Activated CD4-positive, CD25-positive, alpha-beta regulatory T cell (primary cell): ENCODE data around the gene BPIFA3.

Experiments
- DNase-seq, 4 experiments: peaks; one replicate each; lab custom pipeline; 2025; lab: John Stamatoyannopoulos, UW

The BPIFA3 gene

DNA sequence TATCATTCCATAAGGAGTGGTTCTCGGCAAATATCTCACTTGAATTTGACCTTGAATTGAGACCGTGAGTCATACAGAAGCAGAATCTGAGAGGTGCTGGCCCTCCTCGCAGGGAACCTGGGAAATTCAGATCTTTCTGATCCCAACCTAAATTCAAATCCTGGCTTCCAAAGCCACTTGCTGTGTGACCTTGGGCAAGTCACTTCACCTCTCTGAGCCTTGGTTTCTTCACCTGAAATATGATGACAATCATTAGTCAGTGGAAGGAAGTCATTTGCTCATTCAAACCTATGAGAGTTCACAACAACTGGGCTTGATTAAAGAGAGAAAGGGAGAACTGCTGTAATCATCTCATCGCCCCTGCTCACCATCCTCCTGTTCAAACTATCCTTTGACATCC is 7.2 kb downstream of the BPIFA3 start:
- DNase-seq = no peak

DNA sequence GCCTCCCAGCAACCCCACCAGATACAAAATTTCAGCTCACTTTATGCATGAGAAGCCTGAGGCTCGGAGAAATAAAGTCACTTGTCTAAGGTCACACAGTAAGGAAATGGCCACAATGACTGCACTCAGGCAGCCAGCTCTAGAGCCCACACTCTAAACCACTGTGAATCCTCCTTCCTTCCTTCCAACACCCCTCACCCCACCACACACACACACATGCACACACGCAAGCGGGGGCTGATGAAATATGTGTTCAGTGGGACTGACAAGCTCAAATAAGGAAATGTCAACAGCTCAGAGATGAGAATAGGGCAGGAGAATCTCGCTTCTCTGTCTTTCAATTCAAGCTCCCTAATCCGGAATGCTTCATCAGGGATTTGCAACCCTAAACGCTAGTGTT is 12.7 kb downstream of the BPIFA3 start:
- no peak for DNase-seq

DNA sequence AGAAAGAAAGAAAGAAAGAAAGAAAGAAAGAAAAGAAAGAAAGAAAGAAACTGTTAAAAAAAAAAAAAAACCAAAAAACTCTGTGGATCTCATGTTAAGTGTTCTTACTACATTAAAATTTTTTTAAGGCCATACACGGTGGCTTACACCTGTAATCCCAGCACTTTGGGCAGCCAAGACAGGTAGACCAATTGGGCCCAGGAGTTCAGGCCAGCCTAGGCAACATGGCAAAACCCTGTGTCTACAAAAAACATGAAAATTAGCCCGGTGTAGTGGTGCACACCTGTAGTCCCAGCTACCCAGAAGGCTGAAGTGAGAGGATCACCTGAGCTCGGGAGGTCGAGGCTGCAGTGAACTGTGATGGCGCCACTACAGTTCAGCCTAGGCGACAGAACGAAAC is 14.1 kb downstream of the BPIFA3 start:
- no peak for DNase-seq

DNA sequence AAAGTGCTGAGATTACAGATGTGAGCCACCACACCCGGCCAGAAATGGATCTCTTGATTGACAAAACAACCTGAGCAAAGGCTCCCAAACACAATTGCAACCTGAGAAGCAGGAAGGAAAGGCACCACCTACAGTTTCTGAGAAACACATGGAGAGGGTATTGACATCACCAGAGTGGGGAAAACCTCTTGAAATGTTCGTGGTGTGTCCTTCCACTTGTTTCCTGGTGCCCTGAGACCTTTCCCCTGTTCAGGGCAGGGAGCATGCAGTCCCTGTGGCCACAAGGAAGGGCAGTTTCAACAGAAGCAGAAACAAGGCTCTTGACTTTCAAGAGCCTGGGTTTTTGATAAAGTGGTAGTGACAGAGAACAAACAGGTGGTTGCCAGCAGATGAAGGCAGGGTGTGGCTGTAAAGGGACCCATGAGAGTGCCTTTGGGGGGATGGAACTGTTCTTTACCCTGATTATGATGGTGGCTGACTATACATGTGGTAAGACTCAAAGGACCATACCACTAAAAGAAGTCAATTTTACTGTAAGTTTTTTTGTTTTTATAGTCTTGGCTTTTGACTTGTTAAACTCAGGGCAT is 15.4 kb downstream of the BPIFA3 start:
- no peak for DNase-seq

DNA sequence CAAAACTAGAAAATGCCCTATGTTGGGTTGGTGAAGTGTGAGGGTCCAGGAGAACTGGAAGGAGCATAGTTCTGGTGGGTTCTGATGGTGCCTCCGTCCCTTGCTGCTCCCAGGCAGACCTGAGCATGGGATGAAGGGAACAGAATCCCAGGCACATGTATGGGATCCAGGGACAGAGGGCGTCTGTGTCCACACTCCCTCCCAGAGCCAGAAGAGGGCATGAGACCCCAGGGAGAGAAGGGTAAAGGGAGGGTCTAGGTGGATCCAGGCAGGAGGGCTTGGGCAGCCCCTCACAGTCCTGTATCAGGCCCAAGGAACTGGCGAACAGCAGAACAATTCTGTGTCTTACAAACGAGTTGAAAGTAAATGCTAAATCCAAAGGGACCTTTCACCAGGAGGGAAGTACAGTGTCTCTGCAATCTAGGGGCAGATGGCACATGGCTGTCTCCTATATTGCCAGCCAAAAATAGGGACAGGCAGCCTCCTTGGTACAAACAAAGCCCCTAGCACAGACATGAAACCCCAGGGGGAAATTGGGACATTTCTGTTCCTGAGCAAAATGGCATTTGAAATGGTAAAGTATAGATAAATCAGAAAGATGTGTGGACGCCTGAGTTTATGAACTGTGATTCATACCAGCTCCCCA is 16.1 kb downstream of the BPIFA3 start:
- no peak for DNase-seq

DNA sequence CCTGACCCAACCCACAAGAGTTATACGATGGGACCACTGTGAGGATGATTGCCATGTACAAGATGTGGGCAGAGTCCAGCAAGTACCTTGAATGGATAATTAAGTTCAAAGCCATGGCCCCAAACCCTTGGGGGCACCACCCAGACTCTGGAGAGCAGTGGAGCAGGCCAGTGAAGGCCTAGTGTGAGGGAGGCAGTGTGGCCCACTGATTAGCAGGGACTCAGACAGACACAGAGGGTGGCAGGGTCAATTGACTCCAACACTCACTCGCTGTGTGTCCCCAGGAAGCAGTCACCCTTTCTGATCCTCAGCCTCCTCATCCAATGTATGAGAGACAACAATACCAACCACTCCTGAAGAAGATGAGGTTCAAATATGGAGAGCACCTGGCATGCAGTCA is 16.9 kb downstream of the BPIFA3 start:
- no peak for DNase-seq

DNA sequence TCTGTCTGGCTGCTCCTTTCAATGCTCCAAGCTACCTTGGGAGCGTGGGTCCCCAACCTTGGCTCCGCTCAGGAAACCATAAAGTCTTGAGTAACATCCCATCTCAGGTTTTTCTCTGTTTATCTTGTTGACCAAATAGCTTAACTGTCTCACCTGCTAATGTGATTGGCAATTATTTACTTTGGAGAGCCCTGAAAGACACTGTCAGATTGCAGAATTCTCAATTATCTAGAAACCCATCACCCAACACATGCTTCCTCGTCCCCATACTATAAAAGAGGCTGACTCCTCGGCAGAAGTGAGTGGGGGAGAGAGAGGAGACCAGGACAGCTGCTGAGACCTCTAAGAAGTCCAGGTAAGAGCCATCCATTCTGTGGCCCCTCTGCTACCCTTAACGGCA is 18.5 kb downstream of the BPIFA3 start, which contains the start of gene BPIFA1:
TSS of gene BPIFA1 (plus strand) at position 301 of the 400 bp plus-strand sequence. CDS start 1,716 bp downstream, outside the sequence.
- no peak for DNase-seq

DNA sequence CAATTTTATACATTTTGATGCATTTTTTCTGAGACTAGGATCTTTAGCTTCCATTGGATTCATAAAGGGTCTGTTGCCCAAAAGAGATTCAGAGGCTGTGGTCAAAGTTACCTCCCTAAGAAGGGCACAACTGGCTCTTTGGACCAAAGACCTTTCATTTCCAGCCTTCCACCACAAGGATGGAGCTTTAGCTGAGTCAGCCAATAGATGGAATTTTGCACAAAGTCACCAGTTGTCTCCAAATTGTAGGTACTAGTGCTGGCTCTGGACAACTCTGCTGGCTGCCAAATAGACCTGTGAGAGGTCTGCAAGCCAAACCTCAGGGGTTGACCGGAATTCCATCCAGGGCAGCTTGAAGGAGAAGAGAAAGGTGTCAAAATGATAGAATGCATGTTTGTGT is 19.2 kb downstream of the BPIFA3 start:
- no peak for DNase-seq

DNA sequence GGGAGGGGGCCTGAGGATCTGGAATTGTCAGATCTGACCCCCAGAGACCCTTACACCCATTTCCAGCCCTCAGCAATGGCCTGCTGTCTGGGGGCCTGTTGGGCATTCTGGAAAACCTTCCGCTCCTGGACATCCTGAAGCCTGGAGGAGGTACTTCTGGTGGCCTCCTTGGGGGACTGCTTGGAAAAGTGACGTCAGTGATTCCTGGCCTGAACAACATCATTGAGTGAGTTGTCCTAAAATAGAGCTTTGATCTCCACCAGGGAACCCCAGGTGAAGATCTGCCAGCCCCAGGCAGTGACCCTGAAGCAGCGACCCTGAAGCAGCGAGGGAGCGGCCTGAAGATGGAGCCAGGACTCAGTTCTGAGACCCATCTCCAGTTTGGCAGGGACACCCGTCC is 20.8 kb downstream of the BPIFA3 start:
- DNase-seq = no peak

DNA sequence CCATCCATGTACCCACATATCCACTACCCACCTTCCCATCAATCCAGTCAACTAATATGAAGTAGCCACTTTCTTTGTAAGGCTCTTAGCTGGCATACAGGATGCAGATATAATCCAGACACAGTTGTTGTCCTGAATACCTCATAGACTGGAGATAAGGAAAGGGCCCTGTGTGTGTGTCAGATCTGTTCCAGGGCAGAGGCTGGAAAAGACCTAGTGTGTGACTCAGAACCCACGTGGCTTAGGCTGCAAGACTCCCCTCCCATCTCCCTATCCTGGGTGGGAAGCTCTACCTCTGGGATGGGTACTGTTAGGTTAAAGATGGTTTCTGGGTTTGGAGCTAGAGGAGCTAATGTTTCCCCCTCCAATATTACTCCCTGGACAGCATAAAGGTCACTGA is 22.3 kb downstream of the BPIFA3 start:
- DNase-seq = no peak

DNA sequence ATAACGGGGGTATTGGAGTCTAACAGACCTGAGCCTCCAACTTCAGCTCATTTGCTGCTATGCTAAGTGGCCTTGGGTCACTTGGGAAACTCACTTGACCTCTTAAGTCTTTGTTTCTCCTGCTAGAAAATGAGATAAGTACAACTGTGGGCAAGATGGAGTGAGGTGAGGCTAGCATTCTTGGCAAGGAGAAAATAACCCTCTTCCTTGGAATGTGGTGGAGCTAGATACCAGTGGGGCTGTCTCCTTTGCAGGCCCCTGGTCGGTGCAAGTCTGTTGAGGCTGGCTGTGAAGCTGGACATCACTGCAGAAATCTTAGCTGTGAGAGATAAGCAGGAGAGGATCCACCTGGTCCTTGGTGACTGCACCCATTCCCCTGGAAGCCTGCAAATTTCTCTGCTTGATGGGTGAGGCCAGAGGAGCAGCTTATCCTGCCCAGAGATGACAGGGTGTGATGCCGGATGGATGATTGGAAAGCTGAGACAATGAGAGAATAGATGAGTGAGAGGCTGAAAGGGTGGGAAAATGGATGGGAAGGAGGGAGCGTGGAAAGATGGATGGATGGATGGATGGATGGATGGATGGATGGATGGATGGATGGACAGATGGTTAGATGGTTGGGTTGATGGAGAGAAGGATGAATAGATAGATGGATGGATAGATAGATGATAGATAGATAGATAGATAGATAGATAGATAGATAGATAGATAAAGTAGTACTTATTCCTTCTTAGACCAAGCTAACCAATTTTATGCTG is 23.0 kb downstream of the BPIFA3 start:
- no peak for DNase-seq

DNA sequence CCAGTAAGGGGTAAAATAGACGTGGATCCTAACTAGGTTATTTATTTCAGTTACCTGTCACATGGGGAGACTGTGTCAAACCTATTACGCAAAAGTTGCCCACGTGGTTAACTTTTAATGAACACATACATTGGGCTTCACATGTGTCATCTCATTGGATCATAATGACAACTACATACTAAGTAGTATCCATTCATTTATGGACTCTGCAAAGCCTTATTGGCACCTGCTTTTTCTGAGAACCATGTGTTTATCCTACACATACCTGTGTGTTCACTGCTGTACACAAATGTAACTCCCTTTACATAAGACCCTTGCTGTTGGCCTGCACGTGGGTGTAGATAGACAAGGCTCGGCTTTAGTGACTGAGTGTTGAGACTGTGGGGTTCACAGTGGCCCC is 23.8 kb downstream of the BPIFA3 start:
- DNase-seq = no peak

DNA sequence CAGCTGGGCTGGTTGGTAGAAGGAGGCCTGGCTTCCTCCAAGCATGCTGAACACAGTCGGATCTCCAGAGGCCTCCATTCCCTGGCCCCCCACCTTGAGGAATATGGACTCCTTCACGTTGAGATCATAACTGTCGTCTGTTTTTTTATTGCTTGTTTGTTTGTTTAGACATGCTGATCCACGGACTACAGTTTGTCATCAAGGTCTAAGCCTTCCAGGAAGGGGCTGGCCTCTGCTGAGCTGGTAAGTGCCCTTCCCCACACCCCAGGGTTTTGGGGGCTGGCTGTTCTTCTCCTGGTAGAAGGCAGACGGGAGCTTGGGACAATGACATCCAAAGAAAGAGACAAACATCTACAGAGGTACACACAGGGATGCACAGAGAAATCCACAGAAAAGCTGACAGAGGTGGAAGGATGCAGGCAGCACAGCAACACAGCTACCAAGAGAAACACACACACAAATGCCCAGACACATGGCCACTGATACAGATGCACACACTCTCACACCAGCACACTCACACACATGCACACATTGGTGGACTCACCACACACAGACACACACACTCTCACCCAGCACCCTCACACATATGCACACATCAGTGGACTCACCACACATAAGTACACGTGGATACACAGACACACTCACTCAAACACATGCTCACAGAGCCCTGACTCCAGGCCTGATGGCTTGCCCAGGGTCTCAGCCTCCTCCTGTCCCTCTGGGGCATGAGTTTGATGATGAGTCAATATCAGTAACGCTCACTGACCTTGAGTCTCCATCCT is 25.4 kb downstream of the BPIFA3 start:
- no peak for DNase-seq

DNA sequence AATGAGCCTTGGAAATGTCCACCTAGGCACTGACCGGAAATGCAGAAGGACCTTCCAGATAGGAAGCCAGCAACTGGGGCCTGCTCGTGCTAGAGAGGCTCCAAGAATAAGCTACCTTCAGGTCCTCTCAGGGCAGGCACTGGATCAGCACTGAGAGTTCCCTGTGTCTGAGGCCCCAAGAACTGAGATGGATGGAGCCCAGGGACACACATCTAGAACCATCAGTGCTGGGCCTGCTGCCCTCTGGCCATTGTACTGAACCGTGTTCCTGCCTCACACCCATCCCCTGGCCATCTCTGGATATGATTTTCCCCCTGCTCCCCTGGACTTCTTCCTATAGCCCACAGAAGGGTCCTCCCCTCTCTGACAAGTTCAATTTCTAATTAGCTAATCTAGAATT is 28.9 kb downstream of the BPIFA3 start:
- DNase-seq = no peak

DNA sequence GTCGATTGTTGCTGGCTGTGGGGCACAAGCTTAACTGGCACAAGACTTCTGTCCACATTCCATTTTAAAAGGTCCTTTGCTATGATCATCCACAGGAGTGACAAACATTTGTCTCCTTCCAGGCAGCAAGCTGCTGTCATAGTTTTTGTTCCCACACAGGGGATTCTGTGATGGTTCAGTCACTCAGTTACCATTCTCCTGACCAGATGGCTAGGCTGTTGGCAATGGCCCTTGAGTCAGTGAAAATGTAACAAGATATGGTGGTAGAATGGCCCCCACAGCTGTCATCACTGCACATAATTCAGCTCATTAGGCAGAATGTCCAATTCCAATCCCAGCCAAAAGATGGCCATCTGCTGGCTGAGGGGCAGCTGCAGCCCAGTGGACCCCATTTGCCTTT is 32.3 kb downstream of the BPIFA3 start:
- DNase-seq = no peak

DNA sequence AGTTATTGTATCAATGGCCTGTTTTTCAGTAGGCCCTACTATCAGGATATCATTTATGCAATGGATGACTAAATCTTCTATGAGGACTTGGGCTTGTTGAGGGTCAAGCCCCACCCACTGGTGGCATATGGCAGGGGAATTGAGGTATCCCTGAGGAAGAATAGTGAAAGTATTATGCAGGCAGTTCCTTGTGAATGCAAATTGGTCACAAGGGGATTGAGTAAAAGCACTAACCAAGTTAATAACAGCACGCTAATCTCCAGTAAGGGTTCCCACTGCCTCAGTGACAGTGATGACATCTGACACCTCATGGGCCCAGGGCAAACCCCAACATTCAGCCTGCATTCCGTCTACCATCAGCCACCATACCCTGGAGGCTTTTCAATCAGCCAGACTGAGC is 33.5 kb downstream of the BPIFA3 start:
- DNase-seq = no peak

DNA sequence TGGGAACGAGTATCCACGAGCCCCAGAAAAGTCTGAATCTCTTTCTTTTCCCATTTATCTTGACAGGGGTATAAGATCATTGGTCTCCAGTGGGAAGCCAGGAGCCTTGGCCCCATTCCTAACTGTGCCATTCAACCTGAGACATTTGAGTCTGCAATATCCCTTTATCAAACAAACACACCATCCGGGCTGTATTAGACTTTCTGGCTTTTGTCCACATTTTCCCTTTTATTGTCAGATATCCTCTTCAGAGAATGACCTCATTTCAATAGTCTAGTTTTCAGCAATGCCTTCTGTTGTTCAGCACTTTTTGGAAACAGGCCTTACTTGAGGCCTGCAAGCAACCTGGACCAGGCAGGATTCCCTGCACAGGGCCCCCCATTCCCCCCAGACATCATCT is 34.3 kb downstream of the BPIFA3 start:
- DNase-seq = no peak

DNA sequence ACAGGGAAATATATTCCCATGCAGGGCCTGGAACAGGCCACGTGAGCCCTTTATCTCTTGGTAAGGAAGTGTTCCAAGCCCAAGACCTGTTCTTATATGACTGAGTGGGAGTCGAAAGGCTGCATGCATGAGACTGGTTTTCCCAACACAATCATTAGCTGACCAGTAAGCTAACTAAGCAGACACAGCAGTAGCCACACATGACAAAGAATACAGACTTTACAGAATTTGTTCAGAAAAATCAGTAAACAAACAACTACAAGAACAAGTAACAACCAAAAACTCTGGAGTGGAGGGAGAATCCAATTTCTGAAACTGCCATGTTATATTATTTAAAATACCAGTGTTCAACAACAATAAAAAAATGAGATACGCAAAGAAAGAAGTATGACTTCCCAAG is 35.3 kb downstream of the BPIFA3 start:
- no peak for DNase-seq

DNA sequence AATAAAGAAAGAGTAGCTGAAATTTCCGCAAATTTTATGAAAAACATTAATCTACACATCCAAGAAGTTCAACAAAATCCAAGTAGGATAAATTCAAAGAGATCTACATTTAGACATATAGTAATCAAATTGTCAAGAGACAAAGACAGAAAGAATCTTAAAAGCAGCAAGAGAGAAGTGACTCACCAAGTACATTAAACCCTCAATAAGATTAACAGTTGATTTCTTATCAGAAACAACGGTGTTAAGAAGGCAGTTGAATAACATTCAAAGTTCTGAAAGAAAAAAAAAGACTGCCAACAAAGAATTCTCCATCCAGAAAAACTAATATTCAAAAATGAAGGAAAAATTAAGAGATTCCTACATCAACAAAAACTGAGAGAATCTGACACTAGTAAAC is 37.9 kb downstream of the BPIFA3 start:
- no peak for DNase-seq

DNA sequence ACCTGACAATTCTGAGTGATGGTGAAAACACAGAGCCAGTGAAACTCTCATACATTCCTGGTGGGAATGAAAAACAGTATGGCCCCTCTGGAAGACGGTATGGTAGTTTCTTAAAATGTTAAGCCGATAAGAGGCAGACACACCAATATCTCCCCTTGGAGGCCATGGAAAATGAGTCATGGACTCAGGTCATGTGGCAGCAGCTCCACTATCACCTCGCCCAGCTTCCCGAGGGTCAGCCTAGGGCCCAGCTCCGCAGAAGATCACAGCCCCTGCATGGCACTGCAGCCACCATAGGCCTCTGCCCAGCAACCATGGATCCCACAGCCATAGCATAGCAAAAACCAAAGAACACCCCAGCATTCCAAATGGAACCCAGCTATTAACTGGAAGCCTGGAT is 40.1 kb downstream of the BPIFA3 start:
- no peak for DNase-seq

DNA sequence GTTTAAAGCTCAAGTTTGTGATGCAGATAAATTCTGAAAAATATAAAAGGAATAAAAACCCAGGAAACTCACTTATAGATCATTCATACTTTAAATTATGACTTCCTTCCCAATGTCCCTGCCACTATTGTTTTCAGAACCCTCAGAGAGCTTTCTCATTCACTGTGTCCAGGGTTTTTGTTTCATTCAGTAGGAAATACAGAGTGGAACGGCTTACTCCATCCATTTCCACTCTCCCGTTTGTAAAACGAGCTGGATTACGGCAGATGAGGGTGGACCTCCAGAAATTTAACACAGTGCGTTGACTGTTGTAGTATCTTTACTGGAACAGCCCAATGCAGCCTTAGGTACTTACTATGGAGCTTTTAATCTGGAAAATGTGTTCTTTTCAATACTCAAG is 42.2 kb downstream of the BPIFA3 start:
- DNase-seq = no peak

DNA sequence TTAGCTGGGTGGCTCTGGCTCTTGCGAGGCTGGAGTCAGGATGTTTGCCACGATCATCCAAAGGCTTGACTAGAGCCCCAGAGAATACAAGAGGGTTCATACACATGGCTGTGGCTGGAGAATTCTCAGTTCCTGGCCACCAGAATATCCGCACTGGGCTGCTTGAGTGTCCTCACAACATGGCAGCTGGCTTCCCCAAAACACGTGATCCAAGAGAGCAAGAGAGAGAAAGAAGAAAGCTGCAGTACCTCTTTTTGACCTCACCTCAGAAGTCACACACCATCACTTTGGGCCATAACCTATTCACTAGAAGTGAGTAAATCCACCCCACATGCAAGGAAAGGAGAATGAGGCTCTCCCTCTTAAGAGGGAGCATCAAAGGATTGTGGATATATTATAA is 44.3 kb downstream of the BPIFA3 start:
- DNase-seq = no peak

DNA sequence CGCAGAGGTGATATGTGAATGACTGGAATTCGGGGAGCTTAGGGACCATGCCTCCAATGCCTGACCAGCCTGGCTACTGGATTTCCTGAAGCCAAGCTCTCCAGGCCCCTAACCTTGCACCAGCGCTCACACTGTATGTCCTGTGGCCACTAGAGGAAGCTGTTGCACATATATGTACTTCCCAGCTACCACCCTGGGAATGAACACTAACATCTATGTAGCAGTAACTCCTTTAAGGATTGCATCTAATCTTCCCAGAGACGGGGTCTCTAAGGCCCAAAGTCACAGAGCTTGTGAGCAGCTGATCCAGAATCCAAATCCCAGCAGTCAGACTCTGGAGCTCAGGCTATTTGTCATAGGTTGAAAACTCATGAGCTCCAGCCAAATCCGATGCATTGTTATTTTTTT is 45.5 kb downstream of the BPIFA3 start:
- no peak for DNase-seq
